Frontal cortex (tissue), 4 donors: ENCODE measurements around the gene SF3A2. TPM values are rescaled to one million over a fixed set of nuclear protein-coding genes. Genes with fewer than 3 reads are reported as not detected.

Experiments used
- DNase-seq, 2 donors: peaks; one replicate each; pipeline ENCODE4 v3.0.0; 2012; ENCODE audit warnings: low spot score in 2 of 2
- FAIRE-seq: peaks from 2 replicates; lab custom pipeline; 2012; peaks lifted over from hg19 to GRCh38; lab: Jason Lieb, UNC
- total RNA-seq: library from RNA; depleted of rRNA; stranded (reverse); fragments of >200 nt; gene quantifications from one replicate; pipeline ENCODE4 v1.2.3, GENCODE V29; 2014
- donor health status: control.
- donor health status: control.
- donor health status: control.

The SF3A2 gene
- total RNA-seq, 1 donor from 2014 or later, result 23.2 TPM

DNA sequence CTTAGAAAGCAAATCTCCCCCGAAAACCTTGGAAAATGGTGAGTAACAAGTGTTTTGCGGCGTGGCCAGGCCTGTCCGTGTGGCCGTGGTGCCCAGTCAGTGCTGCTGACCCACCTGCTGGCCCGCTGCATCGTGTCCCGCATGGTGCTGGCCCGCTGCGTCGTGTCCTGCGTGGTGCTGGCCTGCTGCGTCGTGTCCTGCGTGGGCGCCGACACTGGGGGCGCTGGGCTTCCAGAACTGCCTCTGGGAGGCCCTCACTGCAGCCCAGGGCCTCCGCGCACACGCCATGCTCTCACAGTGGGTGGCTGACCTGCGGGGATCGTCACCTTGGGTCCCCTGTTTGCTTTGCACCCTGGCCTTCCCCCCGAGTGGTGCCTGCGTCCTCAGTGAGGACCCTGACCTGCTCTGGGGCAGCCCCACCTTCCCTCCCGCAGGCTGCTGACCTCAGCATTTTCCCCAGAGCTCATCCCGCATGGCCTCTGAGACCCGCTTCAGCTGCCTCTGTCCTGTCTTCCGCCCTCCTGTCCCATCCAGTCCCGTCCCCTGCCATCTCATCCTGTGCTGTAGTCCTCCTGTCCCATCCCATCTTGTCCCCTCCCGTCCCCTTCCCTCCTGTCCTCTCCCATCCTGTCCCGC lies 11.1 kb upstream of the SF3A2 start:
- no peak for FAIRE-seq
- no peak for DNase-seq

DNA sequence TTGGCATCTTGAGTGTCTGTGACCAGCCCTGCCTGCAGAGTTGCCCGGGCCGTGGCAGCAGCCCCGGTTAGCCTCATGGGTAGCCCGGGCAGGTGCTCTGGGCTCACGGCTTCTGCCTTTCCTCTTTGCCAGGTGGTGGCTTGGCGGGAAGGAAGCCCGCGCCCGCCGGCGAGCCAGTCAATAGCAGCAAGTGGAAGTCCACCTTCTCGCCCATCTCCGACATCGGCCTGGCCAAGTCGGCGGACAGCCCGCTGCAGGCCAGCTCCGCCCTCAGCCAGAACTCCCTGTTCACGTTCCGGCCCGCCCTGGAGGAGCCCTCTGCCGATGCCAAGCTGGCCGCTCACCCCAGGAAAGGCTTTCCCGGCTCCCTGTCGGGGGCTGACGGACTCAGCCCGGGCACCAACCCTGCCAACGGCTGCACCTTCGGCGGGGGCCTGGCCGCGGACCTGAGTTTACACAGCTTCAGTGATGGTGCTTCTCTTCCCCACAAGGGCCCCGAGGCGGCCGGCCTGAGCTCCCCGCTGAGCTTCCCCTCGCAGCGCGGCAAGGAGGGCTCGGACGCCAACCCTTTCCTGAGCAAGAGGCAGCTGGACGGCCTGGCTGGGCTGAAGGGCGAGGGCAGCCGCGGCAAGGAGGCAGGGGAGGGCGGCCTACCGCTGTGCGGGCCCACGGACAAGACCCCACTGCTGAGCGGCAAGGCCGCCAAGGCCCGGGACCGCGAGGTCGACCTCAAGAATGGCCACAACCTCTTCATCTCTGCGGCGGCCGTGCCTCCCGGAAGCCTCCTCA lies 10.4 kb upstream of the SF3A2 start:
- FAIRE-seq, result no peak

GRCh38 chr19:2226840-2227360 lies 9.7 kb upstream of the SF3A2 start:
- no peak for DNase-seq
- FAIRE-seq, result no peak

More for the DNA sequence above, 10.4 kb upstream of the SF3A2 start:
- no peak for DNase-seq

- DNase-seq (peak in 1 of 2 donors; percentile 65), FAIRE-seq (no peak)
Observed at GRCh38 chr19:2227415-2228156, 9.0 kb upstream of the SF3A2 start.

GRCh38 chr19:2228157-2229030 lies 8.2 kb upstream of the SF3A2 start:
- DNase-seq (no peak), FAIRE-seq (no peak)

DNA sequence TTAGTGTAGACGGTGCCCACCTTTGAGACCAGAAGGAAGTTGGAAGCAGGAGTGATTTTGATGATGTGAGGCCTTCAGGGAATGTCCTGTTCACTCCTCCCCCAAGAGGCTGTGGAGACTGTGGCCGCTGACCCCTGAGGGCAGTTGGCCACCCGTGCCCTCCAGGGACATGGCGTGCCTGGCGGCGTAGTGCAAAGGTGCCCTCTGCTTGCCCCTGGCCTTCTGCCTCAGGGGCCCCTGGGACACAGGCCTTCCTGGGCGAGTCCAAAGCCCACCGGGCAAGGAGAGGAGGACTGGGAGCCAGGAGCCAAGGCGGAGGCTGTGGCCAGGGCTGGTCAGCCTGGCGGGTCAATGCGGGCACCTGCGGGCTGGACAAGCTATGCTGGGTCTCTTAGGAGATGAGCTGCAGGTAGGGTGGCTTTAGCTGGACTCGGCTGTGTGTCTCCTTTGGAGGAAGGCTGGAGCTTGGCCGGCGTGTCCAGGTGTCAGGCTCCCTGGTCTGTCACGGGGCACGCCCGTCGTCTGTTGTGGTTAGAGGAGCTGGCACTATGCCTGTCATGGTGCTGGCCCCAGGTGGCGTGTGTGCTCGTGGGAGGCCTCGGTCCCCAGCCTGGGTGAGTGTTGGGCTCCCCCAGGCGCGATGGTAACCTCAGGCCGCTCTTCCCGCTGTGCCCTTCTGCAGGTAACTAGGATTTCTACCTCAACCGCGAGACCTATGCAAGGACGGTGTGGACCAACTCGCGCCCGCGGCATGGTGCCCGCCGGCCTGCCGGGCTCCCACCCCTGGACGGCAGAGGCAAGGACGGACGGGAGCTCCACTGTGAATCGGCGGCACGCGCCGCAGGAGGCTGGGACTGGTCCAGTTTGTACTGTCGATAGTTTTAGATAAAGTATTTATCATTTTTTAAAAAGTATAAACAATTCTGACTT lies 7.3 kb upstream of the SF3A2 start:
- FAIRE-seq (no peak), DNase-seq (no peak)

DNA sequence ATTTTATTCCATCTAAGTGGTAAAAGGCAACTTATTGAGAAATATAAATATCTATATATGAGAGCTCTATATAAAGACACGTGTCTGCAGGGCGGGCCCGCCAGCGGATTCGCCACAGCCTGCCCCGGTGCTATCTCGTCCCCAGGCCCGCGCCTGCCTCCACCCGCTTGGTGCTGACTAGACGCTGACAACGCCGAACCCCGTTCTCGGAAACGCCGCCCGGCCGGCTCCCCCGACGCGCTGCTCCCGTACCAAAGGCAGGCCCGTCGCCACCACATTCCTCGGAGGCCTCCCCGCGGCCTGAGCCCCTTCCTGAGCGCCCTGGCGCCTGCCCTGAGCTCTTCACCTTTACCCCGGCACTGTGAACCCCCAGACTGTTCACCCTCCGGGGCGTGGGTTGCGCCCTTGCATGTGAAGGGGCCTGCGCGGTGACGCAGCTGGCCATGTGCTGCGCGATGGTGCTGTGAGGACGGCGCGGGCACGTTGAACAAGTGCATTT lies 6.5 kb upstream of the SF3A2 start:
- DNase-seq, result no peak
- FAIRE-seq, result no peak

GRCh38 chr19:2230807-2231533 lies 5.7 kb upstream of the SF3A2 start:
- DNase-seq, result no peak
- FAIRE-seq, result no peak

GRCh38 chr19:2231621-2232221 lies 4.9 kb upstream of the SF3A2 start:
- DNase-seq, result no peak
- FAIRE-seq, result no peak

DNA sequence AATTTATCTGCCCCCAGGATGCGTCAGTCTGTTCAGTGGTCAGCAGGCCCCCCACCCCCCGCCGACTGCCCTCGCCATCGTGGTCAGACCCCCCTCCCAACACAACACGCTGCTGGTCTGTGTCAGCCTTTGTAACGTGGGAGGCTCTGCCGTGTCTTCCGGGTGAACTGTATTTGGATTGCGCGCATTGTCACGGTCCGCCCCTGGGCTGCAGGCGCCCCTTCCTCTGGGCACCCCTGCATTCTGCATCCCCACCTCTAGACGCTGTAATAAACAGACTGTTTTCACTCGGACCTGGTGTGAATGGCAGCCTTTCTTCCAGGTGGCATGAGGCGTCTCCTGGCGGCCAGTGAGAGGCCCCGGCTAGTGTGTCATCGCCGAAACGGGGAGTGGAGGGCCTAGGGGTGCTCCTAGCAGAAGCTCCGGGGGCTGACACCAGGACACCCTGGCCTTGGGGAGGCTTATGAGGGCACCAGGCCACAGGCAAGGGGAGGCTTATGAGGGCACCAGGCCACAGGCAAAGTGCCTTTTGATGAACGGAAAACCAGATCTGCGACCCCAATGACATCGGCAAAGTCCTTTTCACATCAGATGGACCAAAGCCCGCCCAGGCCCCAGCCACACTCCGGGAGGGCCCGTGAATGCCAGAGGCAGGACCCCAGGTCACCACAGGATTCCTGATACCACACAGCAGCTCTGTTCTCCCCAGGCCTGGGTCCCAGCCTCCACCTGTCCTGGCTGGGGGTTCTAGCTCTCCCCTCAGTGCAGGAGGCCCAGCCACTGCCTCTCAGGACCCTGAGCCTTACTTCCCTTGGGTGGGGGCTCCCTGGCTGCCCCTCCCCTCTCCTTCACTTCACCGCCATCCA lies 4.1 kb upstream of the SF3A2 start:
- no peak for FAIRE-seq
- DNase-seq, result no peak

GRCh38 chr19:2233601-2234280 lies 2.9 kb upstream of the SF3A2 start:
- DNase-seq, result no peak
- no peak for FAIRE-seq

- FAIRE-seq (no peak), DNase-seq (no peak)
Observed at GRCh38 chr19:2234996-2235380, 1.6 kb upstream of the SF3A2 start.

DNA sequence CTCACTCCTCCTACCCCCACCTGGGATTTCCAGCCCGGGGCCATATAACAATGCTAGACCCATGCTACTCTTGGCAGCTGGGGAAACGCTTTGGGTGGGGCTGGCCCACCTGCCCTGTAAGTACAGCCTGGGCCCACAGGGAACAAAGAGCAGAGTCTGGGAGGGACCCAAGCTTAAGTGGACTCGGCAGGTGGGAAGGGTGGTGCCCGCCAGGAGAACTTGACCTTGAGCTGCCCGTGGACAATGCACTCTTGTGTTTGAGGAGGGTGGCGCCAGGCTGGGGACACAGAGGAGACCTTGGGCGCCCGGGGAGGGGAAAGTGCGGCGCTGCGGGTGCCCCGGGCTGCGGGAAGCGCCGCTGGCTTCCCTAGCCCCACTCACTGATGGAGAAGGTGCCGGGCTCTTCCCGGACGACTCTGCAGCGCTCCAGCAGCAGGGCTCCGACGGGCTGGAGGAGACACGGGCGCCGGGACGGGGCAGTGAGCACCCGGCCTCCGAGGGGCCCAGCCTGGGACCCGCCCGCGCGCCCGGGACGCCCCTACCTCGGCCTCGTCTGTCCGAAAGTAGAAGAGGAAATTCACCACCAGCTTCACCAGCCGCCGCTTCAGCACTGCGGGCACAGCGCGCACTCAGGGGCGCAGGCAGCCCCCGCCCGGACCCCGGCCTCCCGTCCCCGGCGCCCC lies 1.1 kb upstream of the SF3A2 start:
- DNase-seq (no peak), FAIRE-seq (no peak)

GRCh38 chr19:2236064-2236313 lies 635 bp upstream of the SF3A2 start:
- no peak for DNase-seq
- FAIRE-seq, result no peak

DNA sequence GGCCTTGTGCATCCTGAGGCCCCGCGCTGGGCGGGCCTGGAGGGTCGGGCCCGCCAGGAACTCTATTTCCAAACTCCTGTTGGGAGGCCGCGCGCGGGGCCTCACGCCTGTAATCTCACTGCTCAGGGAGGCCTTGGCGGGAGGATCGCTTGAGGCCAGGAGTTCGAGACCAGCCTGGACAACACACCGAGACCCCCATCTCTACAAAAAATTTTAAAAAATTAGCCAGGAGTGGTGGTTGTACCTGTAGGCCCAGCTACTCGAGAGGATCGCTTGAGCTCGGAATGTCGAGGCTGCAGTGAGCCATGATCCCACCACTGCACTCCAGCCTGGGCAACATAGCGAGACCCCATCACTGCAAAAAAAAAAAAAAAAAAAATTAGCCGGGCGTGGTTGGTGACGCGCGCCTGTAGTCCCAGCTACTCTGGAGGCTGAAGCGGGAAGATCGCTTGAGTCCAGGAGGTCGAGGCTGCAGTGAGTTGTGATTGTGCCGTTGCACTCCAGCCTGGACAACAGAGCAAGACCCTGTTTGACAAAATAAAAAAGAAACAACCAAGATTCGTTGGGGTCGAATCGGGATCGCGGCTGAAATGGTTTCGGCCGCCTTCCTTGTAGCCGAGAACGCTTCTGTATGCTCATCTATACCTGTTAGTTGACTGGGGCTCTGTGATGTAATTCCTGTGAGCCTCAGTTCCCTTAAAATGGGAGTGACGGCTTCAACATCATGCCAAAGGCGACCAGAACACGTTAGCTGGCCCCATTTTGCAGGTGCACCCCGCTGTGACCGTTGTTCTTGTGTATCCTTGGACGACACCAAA lies 636 bp downstream of the SF3A2 start:
- DNase-seq, result no peak
- no peak for FAIRE-seq
